Thymus (tissue), 11 donors: ENCODE results near the gene PHC2. TPM values are rescaled to one million over a fixed set of nuclear protein-coding genes. Genes with fewer than 3 reads are reported as not detected.

Source experiments
- DNase-seq, 9 donors: peaks; one replicate each; pipeline ENCODE4 v3.0.0-alpha.2; 2013; ENCODE audit warnings: low spot score in 9 of 9, low read depth in 6 of 9, missing footprints in 1 of 9
- H3K27ac ChIP-seq, 2 donors: one replicate each; pipeline ENCODE4 v1.5.1; 2013; ENCODE audit warnings: control low read depth in 1 of 2, low read depth in 1 of 2, low read length in 1 of 2, mild to moderate bottlenecking in 1 of 2, moderate library complexity in 1 of 2
- H3K27me3 ChIP-seq, 2 donors: one replicate each; pipeline ENCODE4 v1.5.1; 2013; ENCODE audit warnings: low read length in 1 of 2; ENCODE audit not compliant: control insufficient read depth in 2 of 2, insufficient read depth in 1 of 2
- H3K36me3 ChIP-seq, 2 donors: one replicate each; pipeline ENCODE4 v1.5.1; 2013; ENCODE audit warnings: low read length in 1 of 2, mild to moderate bottlenecking in 1 of 2, moderate library complexity in 1 of 2; ENCODE audit not compliant: control insufficient read depth in 2 of 2, insufficient read depth in 2 of 2
- H3K4me1 ChIP-seq, 2 donors: one replicate each; pipeline ENCODE4 v1.5.1; 2013; ENCODE audit warnings: low read length in 2 of 2; ENCODE audit not compliant: control insufficient read depth in 2 of 2, insufficient read depth in 2 of 2
- H3K4me3 ChIP-seq, 2 donors: one replicate each; pipeline ENCODE4 v1.5.1; 2013; ENCODE audit warnings: low read length in 2 of 2, control low read depth in 1 of 2, mild to moderate bottlenecking in 1 of 2
- H3K9me3 ChIP-seq, 2 donors: one replicate each; pipeline ENCODE4 v1.5.1; 2013; ENCODE audit warnings: low read length in 1 of 2, mild to moderate bottlenecking in 1 of 2; ENCODE audit not compliant: control insufficient read depth in 2 of 2, insufficient read depth in 1 of 2
- WGBS: extraction: QIAGEN DNeasy Blood & Tissue Kit; methylation state at CpG from one replicate; pipeline ENCODE4 v1.1.7; 2013; 5-methylcytosine and 5-hydroxymethylcytosine counted together
- polyA plus RNA-seq: library from polyadenylated mRNA; stranded (reverse); fragments of 200-250 nt; gene quantifications from one replicate; pipeline ENCODE4 v1.2.3, GENCODE V29; 2013
- total RNA-seq: library from RNA; stranded (reverse); fragments of 120-200 nt; gene quantifications from one replicate; pipeline ENCODE4 v1.2.4, GENCODE V29; 2013
- donor health status: healthy.

The PHC2 gene
- total and polyA plus RNA-seq, 2 donors = 35.0 to 79.0 TPM

- Histone ChIP-seq H3K9me3 (no peaks in the 10 kb centered on the region), H3K4me3 (no peak overlapping the region), H3K36me3 (no peaks in the 10 kb centered on the region), H3K27me3 (no peaks in the 10 kb centered on the region), H3K4me1 (peaks cover 2 to 48% of the 10 kb centered on the region in 2 donors), H3K27ac (no peak overlapping the region)
- WGBS = 90% methylated on average over 9 of the region's 9 CpGs
- no peak for DNase-seq
These were observed 65.3 kb downstream of the PHC2 start for GRCh38 chr1:33365560-33365997.

GRCh38 chr1:33364565-33364918 lies 66.4 kb downstream of the PHC2 start:
- WGBS = 88% methylated on average over 2 of the region's 2 CpGs
- Histone ChIP-seq H3K36me3 (no peaks in the 10 kb centered on the region), H3K27me3 (no peaks in the 10 kb centered on the region)

GRCh38 chr1:33363470-33363861 lies 67.4 kb downstream of the PHC2 start:
- no peak for DNase-seq
- WGBS = 83% methylated on average over 5 of the region's 5 CpGs

More at GRCh38 chr1:33364565-33364918, 66.4 kb downstream of the PHC2 start:
- Histone ChIP-seq H3K9me3 (no peaks in the 10 kb centered on the region), H3K4me1 (peaks cover 2 to 48% of the 10 kb centered on the region in 2 donors), H3K4me3 (no peak overlapping the region), H3K27ac (peak overlapping the region in 1 of 2 donors; percentile 74)
- no peak for DNase-seq

GRCh38 chr1:33363021-33363420 lies 67.9 kb downstream of the PHC2 start:
- Histone ChIP-seq H3K27me3 (no peaks in the 10 kb centered on the region), H3K4me1 (peaks cover 2 to 48% of the 10 kb centered on the region in 2 donors), H3K9me3 (no peaks in the 10 kb centered on the region), H3K36me3 (no peaks in the 10 kb centered on the region), H3K4me3 (no peak overlapping the region), H3K27ac (peak overlapping the region in 1 of 2 donors; percentile 82)
- DNase-seq = no peak
- WGBS = 92% methylated on average over 5 of the region's 5 CpGs

More at GRCh38 chr1:33363470-33363861, 67.4 kb downstream of the PHC2 start:
- Histone ChIP-seq H3K27ac (peak overlapping the region; percentile 26 to 82), H3K27me3 (no peaks in the 10 kb centered on the region), H3K4me3 (no peak overlapping the region), H3K4me1 (peaks cover 2 to 48% of the 10 kb centered on the region in 2 donors), H3K36me3 (no peaks in the 10 kb centered on the region), H3K9me3 (no peaks in the 10 kb centered on the region)

GRCh38 chr1:33361532-33362235 lies 69.2 kb downstream of the PHC2 start:
- Histone ChIP-seq H3K4me3 (no peak overlapping the region), H3K36me3 (no peaks in the 10 kb centered on the region), H3K9me3 (no peaks in the 10 kb centered on the region), H3K27ac (peak overlapping the region in 1 of 2 donors; percentile 21), H3K4me1 (peaks cover 2 to 45% of the 10 kb centered on the region in 2 donors), H3K27me3 (no peaks in the 10 kb centered on the region)
- DNase-seq = no peak
- WGBS = 64% methylated on average over 11 of the region's 11 CpGs

GRCh38 chr1:33360367-33360766 lies 70.5 kb downstream of the PHC2 start:
- Histone ChIP-seq H3K9me3 (no peaks in the 10 kb centered on the region), H3K36me3 (no peaks in the 10 kb centered on the region), H3K4me3 (no peak overlapping the region), H3K27ac (no peak overlapping the region), H3K27me3 (no peaks in the 10 kb centered on the region), H3K4me1 (peaks cover 5 to 45% of the 10 kb centered on the region in 2 donors)
- 98% methylated on average over 1 of the region's 1 CpG for WGBS
- DNase-seq = no peak

- no peak for DNase-seq
- peaks cover 9 to 45% of the 10 kb centered on the region in 2 donors for H3K4me1 ChIP-seq
- H3K9me3 ChIP-seq = no peaks in the 10 kb centered on the region
- H3K4me3 ChIP-seq = no peak overlapping the region
- H3K36me3 ChIP-seq = no peaks in the 10 kb centered on the region
- H3K27ac ChIP-seq = no peak overlapping the region
- WGBS = 94% methylated on average over 2 of the region's 2 CpGs
- H3K27me3 ChIP-seq = no peaks in the 10 kb centered on the region
These were observed 71.0 kb downstream of the PHC2 start for GRCh38 chr1:33359931-33360330.

- H3K4me3 ChIP-seq = no peak overlapping the region
- H3K36me3 ChIP-seq = no peaks in the 10 kb centered on the region
- H3K27ac ChIP-seq = no peak overlapping the region
- DNase-seq = no peak
- 95% methylated on average over 3 of the region's 3 CpGs for WGBS
- H3K9me3 ChIP-seq = no peaks in the 10 kb centered on the region
- no peaks in the 10 kb centered on the region for H3K27me3 ChIP-seq
- peaks cover 15 to 45% of the 10 kb centered on the region in 2 donors for H3K4me1 ChIP-seq
These were observed 71.9 kb downstream of the PHC2 start for GRCh38 chr1:33358795-33359503.

GRCh38 chr1:33358114-33358794 lies 72.6 kb downstream of the PHC2 start:
- Histone ChIP-seq H3K27ac (no peak overlapping the region), H3K4me3 (no peak overlapping the region), H3K9me3 (no peaks in the 10 kb centered on the region), H3K27me3 (no peaks in the 10 kb centered on the region), H3K4me1 (peaks cover 14 to 45% of the 10 kb centered on the region in 2 donors), H3K36me3 (no peaks in the 10 kb centered on the region)
- no peak for DNase-seq
- 91% methylated on average over 4 of the region's 4 CpGs for WGBS
